Activated B cell treated with CpG ODN at 0.5 μM for 24 hours (primary cell): Measurements from ENCODE around the gene LRRC8C. TPM values are rescaled to one million over a fixed set of nuclear protein-coding genes. Genes with fewer than 3 reads are reported as not detected.

Experiments used
- ATAC-seq: fragments of 200-7000 bp; cut with Tn5 transposase; one replicate; pipeline ENCODE4 v1.10.0; 2021; ENCODE audit warnings: low read depth, mild to moderate bottlenecking, moderate library complexity
- CTCF ChIA-PET: fragments of 350-600 bp; sonication (Branson Sonifier 250); formaldehyde crosslinking; loops from one replicate; lab custom pipeline; 2021; ENCODE audit warnings: antibody characterized with exemption; lab: Charles Lee
- POLR2A ChIA-PET: fragments of 350-600 bp; sonication (Branson Sonifier 250); formaldehyde crosslinking; loops from one replicate; lab custom pipeline; 2021; ENCODE audit warnings: antibody characterized with exemption; lab: Charles Lee
- DNase-seq: peaks from one replicate; pipeline ENCODE4 v3.0.0; 2022
- H3K27ac Mint-ChIP-seq: one replicate; pipeline ENCODE4 v1.8.0; 2020; ENCODE audit warnings: mixed read lengths
- H3K27me3 Mint-ChIP-seq: one replicate; pipeline ENCODE4 v1.8.0; 2021; ENCODE audit warnings: mixed read lengths
- H3K36me3 Mint-ChIP-seq: one replicate; pipeline ENCODE4 v1.8.0; 2021; ENCODE audit warnings: low read depth, mixed read lengths
- H3K4me1 Mint-ChIP-seq: one replicate; pipeline ENCODE4 v1.8.0; 2021; ENCODE audit warnings: mixed read lengths
- H3K4me3 Mint-ChIP-seq: one replicate; pipeline ENCODE4 v1.8.0; 2020; ENCODE audit warnings: mild to moderate bottlenecking, mixed read lengths
- H3K9me3 Mint-ChIP-seq: one replicate; pipeline ENCODE4 v1.8.0; 2020; ENCODE audit warnings: mixed read lengths
- intact Hi-C: fragments of 100-400 bp; cut with micrococcal nuclease; formaldehyde crosslinking; loops from one replicate; pipeline ENCODE4 v1.15.1; 2024
- total RNA-seq: library from RNA; stranded (reverse); gene quantifications from 2 replicates; pipeline ENCODE4 v1.2.3, GENCODE V29; 2022
- TF ChIP-seq, protein P1 (sequence below): fragments of 200-600 bp; IDR thresholded peaks from one replicate; pipeline ENCODE4 v1.8.0; 2022; ENCODE audit warnings: antibody characterized with exemption, mild to moderate bottlenecking

LRRC8C gene
- total RNA-seq, 1 donor from 2014 or later = 8.4 TPM

DNA sequence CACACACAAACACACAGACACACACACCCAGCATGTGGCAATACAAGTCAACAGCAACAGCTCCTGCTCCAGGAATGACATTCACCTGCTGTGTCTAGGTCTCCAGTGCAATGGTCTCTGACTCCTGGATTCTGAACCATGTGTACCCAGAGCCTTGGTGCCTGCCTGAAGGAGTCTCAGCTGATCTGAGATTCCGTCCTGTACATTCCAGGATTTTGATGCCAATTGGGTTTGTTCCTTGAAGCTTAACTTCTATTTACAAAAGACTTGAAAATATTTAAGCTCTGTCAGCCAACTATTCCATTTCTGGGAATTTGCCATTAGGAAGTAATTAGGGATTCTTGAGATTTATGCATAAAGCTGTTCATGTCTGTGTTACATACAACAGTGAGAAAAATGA, 102.6 kb downstream of the LRRC8C start:
- intact Hi-C loops = no loop called here
- ChIA-PET CTCF (no interaction called here), POLR2A (no interaction called here)
- peaks cover 11% of the 10 kb centered on the region for H3K4me1 Mint-ChIP-seq
- H3K36me3 Mint-ChIP-seq = no peaks in the 10 kb centered on the region
- H3K27me3 Mint-ChIP-seq = no peaks in the 10 kb centered on the region
- DNase-seq (no peak), ATAC-seq (no peak)
- TF ChIP-seq, protein P1, sequence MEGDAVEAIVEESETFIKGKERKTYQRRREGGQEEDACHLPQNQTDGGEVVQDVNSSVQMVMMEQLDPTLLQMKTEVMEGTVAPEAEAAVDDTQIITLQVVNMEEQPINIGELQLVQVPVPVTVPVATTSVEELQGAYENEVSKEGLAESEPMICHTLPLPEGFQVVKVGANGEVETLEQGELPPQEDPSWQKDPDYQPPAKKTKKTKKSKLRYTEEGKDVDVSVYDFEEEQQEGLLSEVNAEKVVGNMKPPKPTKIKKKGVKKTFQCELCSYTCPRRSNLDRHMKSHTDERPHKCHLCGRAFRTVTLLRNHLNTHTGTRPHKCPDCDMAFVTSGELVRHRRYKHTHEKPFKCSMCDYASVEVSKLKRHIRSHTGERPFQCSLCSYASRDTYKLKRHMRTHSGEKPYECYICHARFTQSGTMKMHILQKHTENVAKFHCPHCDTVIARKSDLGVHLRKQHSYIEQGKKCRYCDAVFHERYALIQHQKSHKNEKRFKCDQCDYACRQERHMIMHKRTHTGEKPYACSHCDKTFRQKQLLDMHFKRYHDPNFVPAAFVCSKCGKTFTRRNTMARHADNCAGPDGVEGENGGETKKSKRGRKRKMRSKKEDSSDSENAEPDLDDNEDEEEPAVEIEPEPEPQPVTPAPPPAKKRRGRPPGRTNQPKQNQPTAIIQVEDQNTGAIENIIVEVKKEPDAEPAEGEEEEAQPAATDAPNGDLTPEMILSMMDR = no peak
- H3K27ac Mint-ChIP-seq = no peak overlapping the region
- no peaks in the 10 kb centered on the region for H3K9me3 Mint-ChIP-seq
- no peak overlapping the region for H3K4me3 Mint-ChIP-seq

DNA sequence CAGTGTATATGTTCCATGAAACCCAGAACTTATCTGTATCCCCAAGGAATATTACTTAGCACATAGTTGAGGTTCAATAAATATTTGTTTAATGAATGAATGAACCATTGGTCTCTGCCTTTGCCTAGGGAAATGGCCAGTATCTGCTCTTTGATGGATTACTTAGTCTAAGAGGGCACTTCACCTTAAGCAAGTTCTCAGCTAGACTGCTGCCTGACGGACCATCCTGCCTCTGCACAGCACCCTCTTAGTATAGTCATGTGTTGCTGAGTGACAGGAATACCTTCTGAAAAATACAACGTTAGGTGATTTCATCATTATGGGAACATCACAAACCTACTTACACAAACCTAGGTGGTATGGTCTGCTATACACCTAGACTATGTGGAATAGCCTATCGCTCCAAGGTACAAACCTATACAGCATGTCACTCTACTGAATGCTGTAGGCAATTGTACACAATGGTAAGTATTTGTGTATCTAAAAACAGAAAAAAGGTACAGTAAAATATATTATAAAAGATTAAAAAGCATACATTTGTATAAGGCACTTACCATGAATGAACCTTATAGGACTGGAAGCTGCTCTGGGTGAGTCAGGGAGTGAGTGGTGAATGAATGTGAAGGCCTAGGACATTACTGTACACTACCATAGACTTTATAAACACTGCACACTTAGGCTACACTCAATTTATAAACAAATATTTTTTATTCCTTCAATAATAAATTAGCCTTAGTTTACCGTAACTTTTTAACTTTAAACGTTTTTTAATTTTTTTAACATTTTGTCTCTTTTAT, 104.2 kb downstream of the LRRC8C start:
- CTCF ChIA-PET = no interaction called here

DNA sequence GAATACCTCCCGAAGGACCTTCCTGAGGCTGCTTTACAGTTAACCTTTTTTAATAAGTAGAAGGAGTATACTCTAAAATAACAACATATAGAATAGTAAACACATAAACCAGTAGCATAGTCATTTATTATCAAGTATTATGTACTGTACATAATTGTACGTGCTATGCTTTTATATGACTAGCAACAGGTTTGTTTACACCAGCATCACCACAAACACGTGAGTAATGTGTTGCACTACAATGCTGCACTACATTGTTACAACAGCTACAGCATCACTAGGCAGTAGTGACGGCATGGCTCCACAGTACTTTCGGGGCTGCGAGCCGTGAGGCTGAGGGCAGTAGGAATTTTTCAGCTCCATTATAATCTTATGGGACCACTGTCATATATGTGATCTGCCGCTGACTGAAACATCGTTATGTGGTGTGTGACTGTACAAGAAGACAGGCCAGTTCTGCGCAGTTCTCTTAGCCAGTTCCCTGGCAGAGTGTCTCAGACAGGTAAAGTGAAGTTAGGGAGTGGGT, 105.1 kb downstream of the LRRC8C start:
- Mint-ChIP-seq H3K4me1 (peaks cover 11% of the 10 kb centered on the region), H3K36me3 (no peaks in the 10 kb centered on the region), H3K9me3 (no peaks in the 10 kb centered on the region), H3K27ac (no peak overlapping the region), H3K4me3 (no peak overlapping the region), H3K27me3 (no peaks in the 10 kb centered on the region)
- no peak for DNase-seq
- ChIA-PET CTCF (no interaction called here), POLR2A (no interaction called here)
- no peak for ATAC-seq
- TF ChIP-seq, protein P1 = no peak
- intact Hi-C loops = no loop called here

More for the DNA sequence above, 104.2 kb downstream of the LRRC8C start:
- intact Hi-C loops = no loop called here
- H3K27me3 Mint-ChIP-seq = no peaks in the 10 kb centered on the region
- POLR2A ChIA-PET = no interaction called here
- DNase-seq (no peak), ATAC-seq (no peak)
- H3K4me3 Mint-ChIP-seq = no peak overlapping the region
- H3K4me1 Mint-ChIP-seq = peaks cover 11% of the 10 kb centered on the region
- H3K36me3 Mint-ChIP-seq = no peaks in the 10 kb centered on the region
- no peaks in the 10 kb centered on the region for H3K9me3 Mint-ChIP-seq
- TF ChIP-seq, protein P1 = no peak
- no peak overlapping the region for H3K27ac Mint-ChIP-seq

DNA sequence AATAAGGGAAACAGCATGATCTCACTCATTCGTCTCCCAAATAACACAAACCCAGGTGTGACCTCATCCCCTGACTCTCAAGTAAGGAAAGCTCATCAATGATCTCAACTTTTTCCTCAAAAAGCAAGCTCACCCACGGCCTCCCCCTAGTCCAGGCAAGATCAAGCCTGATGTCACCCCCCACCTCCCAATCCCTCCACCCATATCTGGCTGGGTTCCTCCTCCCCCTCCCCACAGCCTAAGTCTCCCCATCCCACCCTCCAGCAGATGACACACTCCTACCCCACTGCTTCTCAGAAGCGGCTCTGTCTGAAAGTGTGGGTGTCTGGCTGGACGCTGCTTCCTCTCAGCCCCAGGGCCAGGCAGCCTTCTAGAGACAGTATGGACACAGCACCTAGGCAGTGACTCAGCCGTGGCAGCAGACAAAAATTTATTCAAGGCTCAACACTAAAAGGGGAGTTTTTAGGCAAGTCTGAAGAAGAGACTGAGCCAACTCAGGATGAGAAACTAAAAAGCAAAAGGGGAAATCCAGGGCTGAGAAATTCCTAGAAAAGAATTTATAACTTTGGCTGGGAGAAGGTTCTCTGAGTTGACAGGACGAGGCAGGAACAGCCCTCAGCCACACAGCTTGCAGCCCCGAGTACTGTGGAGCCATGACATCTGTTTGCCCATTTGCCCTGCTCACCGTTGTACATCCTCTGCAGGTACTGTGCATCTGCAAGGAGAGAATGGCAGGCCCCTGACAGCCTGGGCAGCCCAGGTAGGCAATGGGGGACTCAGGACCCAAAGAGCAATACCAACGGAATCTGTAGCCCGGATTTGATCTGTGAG, 106.3 kb downstream of the LRRC8C start:
- peak overlapping the region; percentile 16 for H3K27ac Mint-ChIP-seq
- H3K27me3 Mint-ChIP-seq = no peaks in the 10 kb centered on the region
- DNase-seq (no peak), ATAC-seq (peak; percentile 34)
- TF ChIP-seq, protein P1 = no peak
- H3K36me3 Mint-ChIP-seq = no peaks in the 10 kb centered on the region
- intact Hi-C loops = no loop called here
- H3K4me3 Mint-ChIP-seq = no peak overlapping the region
- no peaks in the 10 kb centered on the region for H3K9me3 Mint-ChIP-seq
- peaks cover 11% of the 10 kb centered on the region for H3K4me1 Mint-ChIP-seq
- ChIA-PET CTCF (no interaction called here), POLR2A (no interaction called here)

DNA sequence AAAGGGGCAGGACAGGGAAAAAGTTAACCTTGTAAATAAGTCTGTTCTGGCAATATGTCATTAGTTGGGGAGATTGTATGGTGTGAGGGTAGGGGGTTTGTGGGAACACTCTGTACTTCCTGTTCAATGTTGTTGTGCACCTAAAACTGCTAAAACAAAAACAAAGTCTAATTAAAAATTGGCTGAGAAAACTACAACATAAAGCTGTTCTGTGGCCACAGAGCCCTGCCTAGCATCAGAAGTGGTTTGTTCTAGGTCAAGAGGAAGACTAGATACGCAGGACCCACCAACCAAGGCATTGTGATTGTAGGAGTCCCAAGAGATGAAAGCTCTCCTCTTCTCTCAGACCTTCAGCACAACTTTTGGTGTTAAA, 106.9 kb downstream of the LRRC8C start:
- Mint-ChIP-seq H3K4me1 (peaks cover 11% of the 10 kb centered on the region), H3K9me3 (no peaks in the 10 kb centered on the region), H3K27ac (peak overlapping the region; percentile 16), H3K36me3 (no peaks in the 10 kb centered on the region), H3K27me3 (no peaks in the 10 kb centered on the region), H3K4me3 (no peak overlapping the region)
- ATAC-seq (no peak), DNase-seq (no peak)
- POLR2A ChIA-PET = no interaction called here
- CTCF ChIA-PET = no interaction called here
- TF ChIP-seq, protein P1 = no peak
- intact Hi-C loops = no loop called here
